ENCODE data around the gene VARS2. TPM values are rescaled to one million over a fixed set of nuclear protein-coding genes. Genes with fewer than 3 reads are reported as not detected.
"Not testable (repeated sequence)": the region's sequence is repeated elsewhere in the genome, so short reads cannot be mapped to it uniquely, and the experiment has no call there.

Gene VARS2
- total RNA-seq, 1 donor from 2014 or later: 33.2 TPM

DNA sequence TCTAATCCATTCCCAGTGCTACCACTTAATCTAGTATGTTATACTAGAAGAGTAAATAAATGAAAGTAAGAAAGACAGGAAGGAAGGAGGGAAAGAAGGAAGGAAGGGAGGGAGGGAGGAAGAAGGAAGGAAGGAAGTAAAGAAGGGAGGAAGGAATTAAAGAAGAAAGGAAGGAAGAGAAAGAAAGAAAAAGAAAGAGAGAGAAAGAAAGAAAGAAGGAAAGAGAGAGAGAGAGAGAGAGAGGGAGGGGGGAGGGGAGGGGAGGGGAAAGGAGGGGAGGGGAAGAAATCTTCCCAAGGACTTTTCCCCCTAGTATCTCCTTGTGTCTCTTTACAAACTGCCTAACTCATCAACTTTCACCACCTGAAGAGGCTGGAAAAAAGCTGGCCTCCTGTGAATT lies 48.7 kb downstream of the VARS2 start:
- DNase-seq (ENCODE audit: low spot score): no peak

DNA sequence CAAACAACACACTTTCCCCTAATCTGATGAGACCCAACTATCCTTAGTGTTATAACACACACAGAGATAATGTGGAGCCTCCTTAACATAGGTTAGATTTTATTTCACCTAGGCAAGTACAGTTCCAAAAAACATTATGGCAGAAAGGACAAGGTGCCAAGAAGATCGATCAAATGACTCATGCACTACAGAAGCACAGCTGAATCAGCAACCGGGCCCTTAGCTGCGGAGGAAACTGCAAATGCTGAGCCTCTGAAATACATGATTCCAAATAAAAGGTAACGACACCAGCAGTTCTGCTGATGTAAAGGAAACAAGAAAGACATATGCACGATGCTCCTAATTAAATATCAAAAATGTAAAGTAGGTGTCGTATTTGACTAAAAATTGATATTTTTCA lies 49.6 kb downstream of the VARS2 start:
- DNase-seq (ENCODE audit: low spot score): no peak

DNA sequence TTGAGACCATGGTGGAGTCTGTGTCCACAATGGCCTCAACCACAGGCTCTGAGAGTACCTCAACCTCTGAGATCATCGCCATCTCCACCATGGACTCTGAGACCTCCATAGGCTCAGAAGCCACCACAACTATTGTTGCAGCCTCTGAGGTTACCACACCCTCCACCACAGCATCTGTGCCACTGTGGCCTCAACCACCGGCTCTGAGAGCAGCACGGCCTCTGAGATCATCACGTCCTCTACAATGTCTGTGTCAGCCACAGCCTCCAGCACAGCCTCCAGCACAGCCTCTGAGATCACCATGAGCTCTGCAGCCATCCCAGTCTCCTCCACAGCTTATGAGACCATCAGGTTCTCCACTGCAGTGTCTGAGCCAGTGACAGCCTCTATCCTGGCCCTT lies 50.0 kb downstream of the VARS2 start:
- DNase-seq (ENCODE audit: low spot score): no peak

DNA sequence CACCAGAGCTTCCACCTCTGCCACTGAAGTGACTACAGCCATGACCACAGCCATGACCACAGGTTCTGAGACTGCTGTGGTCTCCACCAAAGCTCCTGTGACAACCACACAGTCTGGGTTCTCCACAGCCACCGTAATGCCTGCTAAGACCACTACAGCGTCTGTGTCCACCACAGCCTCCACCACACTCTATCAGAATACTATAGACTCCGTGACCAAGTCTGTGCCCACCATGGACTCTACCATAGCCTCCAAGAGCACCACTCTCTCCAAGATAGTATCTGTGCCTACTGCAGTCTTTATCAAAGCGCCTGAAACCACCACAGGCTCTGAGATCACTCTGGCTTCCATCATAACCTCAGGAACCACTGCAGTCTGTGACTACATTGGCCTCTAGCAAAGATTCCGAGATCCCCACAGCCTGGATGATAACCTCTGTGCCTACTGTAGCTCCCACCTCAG lies 51.1 kb downstream of the VARS2 start:
- DNase-seq (ENCODE audit: low spot score): no peak

- no peak for DNase-seq (ENCODE audit: low spot score)
These were observed 52.1 kb downstream of the VARS2 start for GRCh38 chr6:30966154-30966553.

DNA sequence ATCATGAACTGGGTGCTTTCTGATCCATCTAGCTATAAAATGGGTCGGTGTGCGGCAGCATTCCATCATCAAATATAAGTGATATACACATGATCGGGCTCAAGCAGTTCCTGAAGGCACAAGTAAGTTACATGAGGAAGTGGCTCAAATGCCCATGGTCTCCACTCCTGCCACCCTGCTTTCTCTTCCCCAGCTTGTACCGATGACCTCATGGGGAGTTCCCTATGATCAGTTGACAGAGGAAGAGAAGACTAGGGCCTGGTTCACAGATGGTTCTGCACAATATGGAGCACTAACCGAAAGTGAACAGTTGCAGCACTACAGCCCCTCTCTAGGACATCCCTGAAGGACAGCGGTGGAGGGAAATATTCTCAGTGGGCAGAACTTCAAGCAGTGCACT lies 55.1 kb downstream of the VARS2 start:
- DNase-seq (ENCODE audit: low spot score): not testable (repeated sequence)

DNA sequence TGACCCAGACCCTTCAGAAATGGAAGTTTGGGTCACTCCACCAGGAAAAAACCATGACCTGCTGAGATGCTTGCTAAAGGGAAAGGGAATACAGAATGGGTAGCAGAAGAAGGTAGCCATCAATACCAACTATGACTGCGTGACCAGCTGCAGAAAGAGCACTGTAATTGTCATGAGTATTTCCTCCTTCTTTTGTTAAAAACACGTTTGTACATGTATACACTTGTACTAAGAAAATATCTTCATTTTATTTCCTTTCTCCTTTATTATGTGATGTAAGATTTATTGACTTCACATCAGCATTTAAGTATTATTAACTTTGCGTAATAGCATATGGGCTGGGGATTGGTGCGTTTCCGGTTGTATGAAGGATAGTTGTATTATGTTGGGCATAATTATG lies 56.9 kb downstream of the VARS2 start:
- no peak for DNase-seq (ENCODE audit: low spot score)

DNA sequence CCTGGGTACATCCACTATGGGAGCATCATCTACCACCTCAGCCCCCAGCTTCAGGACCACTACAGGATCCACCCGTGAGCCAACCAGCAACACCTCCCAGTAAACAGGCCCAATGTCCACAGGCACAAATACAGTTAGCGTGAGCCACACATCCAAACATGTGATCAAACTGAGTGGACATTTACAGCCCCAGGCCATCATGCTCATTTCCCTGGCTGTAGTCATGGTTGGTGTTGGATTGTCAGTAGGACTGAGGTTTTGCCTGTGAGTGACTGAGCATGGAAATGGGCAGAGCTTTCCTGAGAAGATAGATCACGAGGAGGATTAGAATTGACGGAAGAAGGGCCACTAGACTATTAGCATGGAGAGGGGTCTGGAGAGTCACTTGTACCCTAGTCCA lies 58.8 kb downstream of the VARS2 start:
- DNase-seq (ENCODE audit: low spot score): no peak

DNA sequence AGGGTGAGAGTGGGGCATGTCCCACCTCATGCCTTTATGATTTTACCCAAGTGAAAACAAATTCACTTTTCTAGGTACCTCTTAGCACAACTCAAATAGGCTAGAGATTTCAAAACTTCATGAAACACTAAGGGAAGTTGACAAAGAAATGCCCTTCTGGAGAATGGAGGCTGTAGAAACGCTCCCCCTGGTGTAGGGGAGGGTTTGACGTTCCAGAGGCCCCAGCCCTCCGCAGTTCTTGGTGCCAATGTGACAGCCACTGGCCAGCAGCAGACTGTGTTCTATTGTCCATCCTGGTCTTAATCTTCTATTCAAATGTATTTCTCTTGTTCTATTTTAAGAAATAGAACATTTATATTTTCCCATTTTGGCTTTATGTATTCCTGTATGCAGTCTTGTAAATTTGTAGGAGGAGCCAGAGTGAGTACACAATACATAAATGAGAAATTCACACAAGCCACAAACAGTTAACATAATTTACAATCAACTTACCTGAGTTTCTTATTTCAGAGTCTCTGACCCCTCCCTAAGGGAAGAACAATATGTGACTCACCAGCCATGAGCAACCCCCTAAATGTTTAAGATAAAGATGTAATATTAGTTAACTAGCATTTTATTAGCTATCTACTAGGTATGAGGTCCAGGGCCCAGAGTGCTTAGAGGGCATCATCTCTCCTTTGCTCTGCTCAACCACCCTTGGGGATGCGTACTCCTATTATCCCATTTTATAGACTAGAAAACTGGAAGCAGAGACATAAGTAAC lies 60.6 kb downstream of the VARS2 start:
- DNase-seq (ENCODE audit: low spot score): no peak

Other genes starting within 250 kb of the VARS2 start
- gene DHX16, start 241.2 kb upstream of the VARS2 start, total RNA-seq: 31.5 TPM
- gene PPP1R18, start 227.6 kb upstream of the VARS2 start, total RNA-seq: 31.5 TPM
- 12.3 TPM for gene NRM, start 223.3 kb upstream of the VARS2 start, total RNA-seq
- 41.1 TPM for gene MDC1, start 197.0 kb upstream of the VARS2 start, total RNA-seq
- 357 TPM for gene TUBB, start 193.9 kb upstream of the VARS2 start, total RNA-seq
- gene FLOT1, start 171.6 kb upstream of the VARS2 start, total RNA-seq: 133 TPM
- gene IER3, start 169.7 kb upstream of the VARS2 start, total RNA-seq: 23.8 TPM
- gene DDR1, start 29.7 kb upstream of the VARS2 start, total RNA-seq: 234 TPM
- 30.4 TPM for gene GTF2H4, start 6.0 kb upstream of the VARS2 start, total RNA-seq
- 1.0 TPM for gene SFTA2, start 17.9 kb downstream of the VARS2 start, total RNA-seq
- gene MUCL3, start 26.7 kb downstream of the VARS2 start, total RNA-seq: not detected
- gene MUC21, start 69.5 kb downstream of the VARS2 start, total RNA-seq: not detected
- gene MUC22, start 96.2 kb downstream of the VARS2 start, total RNA-seq: not detected
- not detected for gene C6orf15, start 198.3 kb downstream of the VARS2 start, total RNA-seq
- gene PSORS1C1, start 200.6 kb downstream of the VARS2 start, total RNA-seq: 0.10 TPM
- gene CDSN, start 206.2 kb downstream of the VARS2 start, total RNA-seq: not detected
- gene PSORS1C2, start 224.8 kb downstream of the VARS2 start, total RNA-seq: not detected
- 23.4 TPM for gene CCHCR1, start 243.6 kb downstream of the VARS2 start, total RNA-seq
- 5.9 TPM for gene TCF19, start 244.4 kb downstream of the VARS2 start, total RNA-seq

All from ureter (tissue), 1 donor.